IPS-NIHi7 (cell line): ENCODE data around the gene NT5C3B.
"Not testable (repeated sequence)": the region's sequence is repeated elsewhere in the genome, so short reads cannot be mapped to it uniquely, and the experiment has no call there.

Experiments
- DNase-seq: peaks from one replicate; pipeline ENCODE4 v3.0.0; 2012; ENCODE audit warnings: mixed read lengths; ENCODE audit errors: extremely low spot score

Gene NT5C3B

GRCh38 chr17:41784207-41784744 lies 51.8 kb downstream of the NT5C3B start:
- peak; percentile 75 for DNase-seq

- DNase-seq, result no peak
Measured at GRCh38 chr17:41782142-41782541, 53.9 kb downstream of the NT5C3B start.

GRCh38 chr17:41781404-41782110 lies 54.5 kb downstream of the NT5C3B start:
- DNase-seq, result no peak

GRCh38 chr17:41779954-41780353 lies 56.1 kb downstream of the NT5C3B start:
- DNase-seq, result no peak

- no peak for DNase-seq
Measured at GRCh38 chr17:41777574-41778188, 58.4 kb downstream of the NT5C3B start.

GRCh38 chr17:41777157-41777573 lies 58.9 kb downstream of the NT5C3B start:
- DNase-seq, result peak; percentile 43

GRCh38 chr17:41776262-41776900 lies 59.7 kb downstream of the NT5C3B start:
- not testable (repeated sequence) for DNase-seq

GRCh38 chr17:41775394-41776226 lies 60.4 kb downstream of the NT5C3B start:
- DNase-seq, result peak; percentile 40
